ENCODE data around the gene LMTK3.
"Not testable (repeated sequence)": the region's sequence is repeated elsewhere in the genome, so short reads cannot be mapped to it uniquely, and the experiment has no call there.

LMTK3 gene

GRCh38 chr19:48539503-48540096 is 28.0 kb upstream of the LMTK3 start:
- DNase-seq (ENCODE audit: low read depth, low spot score): no peak

DNA sequence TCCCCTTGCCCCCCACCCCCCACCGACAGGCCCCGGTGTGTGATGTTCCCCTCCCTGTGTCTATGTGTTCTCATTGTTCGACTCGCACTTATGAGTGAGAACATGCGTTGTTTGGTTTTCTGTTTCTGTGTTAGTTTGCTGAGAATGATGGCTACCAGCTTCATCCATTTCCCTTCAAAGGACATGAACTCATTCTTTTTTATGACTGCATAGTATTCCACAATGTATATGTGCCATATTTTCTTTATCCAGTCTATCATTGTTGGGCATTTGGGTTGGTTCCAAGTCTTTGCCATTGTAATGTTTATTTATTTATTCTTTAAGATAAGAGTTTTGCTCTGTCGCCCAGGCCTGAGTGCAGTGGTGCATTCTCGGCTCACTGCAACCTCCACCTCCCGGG is 26.4 kb upstream of the LMTK3 start:
- not testable (repeated sequence) for DNase-seq (ENCODE audit: low read depth, low spot score)

DNA sequence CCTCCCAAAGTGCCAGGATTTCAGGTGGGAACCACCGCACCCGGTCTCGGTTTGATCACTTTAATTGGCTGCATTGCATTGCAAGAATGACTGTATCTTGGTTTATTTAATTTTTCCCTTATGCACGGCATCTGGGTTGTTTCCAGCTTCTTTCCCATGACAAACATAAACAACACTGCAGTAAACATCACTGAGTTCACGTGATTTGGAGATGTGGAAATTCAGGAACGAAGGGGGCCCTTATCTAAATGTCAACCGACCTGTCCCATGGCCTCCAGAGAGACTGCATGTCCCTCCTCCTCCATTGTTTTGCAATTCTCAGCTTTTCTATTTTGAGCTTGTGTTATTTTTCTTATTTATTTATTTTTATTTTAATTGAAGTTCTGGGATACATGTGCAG is 25.9 kb upstream of the LMTK3 start:
- no peak for DNase-seq (ENCODE audit: low read depth, low spot score)

GRCh38 chr19:48533770-48534169 is 22.1 kb upstream of the LMTK3 start:
- no peak for DNase-seq (ENCODE audit: low read depth, low spot score)

- DNase-seq (ENCODE audit: low read depth, low spot score): no peak
Observed at GRCh38 chr19:48530770-48531169, 19.1 kb upstream of the LMTK3 start.

GRCh38 chr19:48530066-48530720 is 18.6 kb upstream of the LMTK3 start:
- no peak for DNase-seq (ENCODE audit: low read depth, low spot score)

- DNase-seq (ENCODE audit: low read depth, low spot score): no peak
Observed at GRCh38 chr19:48529156-48529555, 17.5 kb upstream of the LMTK3 start.

- no peak for DNase-seq (ENCODE audit: low read depth, low spot score)
Observed at GRCh38 chr19:48524732-48525131, 13.1 kb upstream of the LMTK3 start.

GRCh38 chr19:48524221-48524620 is 12.6 kb upstream of the LMTK3 start:
- no peak for DNase-seq (ENCODE audit: low read depth, low spot score)

DNA sequence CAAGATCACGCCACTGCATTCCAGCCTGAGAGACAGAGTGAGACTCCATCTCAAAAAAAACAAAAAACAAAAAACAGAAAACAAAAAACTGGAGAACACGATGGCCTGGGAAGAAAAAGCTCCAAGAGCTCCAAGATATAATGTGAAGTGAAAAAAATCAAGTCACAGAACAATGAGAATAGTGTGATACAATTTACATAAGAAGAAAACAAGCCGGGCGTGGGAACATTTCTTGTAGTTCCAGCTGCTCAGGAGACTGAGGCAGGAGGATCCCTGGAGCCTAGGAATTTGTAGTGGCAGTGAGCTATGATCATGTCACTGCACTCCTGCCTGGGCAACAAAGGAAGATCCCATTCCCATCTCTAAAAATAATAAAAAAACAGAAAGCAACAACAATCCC is 8.5 kb upstream of the LMTK3 start:
- no peak for DNase-seq (ENCODE audit: low read depth, low spot score)

DNA sequence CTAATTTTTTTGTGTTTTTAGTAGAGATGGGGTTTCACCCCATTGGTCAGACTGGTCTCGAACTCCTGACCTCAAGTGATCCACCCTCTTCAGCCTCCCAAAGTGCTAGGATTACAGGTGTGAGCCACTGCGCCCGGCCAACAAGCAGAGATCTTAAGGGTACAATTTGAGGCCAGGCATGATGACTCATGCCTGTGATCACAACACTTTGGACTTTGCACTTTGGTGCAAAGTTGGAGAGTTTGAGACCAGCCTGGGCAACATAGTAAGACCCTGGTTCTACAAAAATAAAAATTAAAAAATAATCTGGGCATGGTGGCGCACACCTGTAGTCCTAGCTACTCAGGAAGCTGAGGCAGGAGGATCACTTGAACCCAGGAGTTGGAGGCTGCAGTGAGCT is 7.8 kb upstream of the LMTK3 start:
- not testable (repeated sequence) for DNase-seq (ENCODE audit: low read depth, low spot score)

- DNase-seq (ENCODE audit: low read depth, low spot score): no peak
Observed at GRCh38 chr19:48518207-48518606, 6.6 kb upstream of the LMTK3 start.

GRCh38 chr19:48516536-48516935 is 4.9 kb upstream of the LMTK3 start:
- DNase-seq (ENCODE audit: low read depth, low spot score): no peak

GRCh38 chr19:48514123-48514458 is 2.5 kb upstream of the LMTK3 start:
- no peak for DNase-seq (ENCODE audit: low read depth, low spot score)

DNA sequence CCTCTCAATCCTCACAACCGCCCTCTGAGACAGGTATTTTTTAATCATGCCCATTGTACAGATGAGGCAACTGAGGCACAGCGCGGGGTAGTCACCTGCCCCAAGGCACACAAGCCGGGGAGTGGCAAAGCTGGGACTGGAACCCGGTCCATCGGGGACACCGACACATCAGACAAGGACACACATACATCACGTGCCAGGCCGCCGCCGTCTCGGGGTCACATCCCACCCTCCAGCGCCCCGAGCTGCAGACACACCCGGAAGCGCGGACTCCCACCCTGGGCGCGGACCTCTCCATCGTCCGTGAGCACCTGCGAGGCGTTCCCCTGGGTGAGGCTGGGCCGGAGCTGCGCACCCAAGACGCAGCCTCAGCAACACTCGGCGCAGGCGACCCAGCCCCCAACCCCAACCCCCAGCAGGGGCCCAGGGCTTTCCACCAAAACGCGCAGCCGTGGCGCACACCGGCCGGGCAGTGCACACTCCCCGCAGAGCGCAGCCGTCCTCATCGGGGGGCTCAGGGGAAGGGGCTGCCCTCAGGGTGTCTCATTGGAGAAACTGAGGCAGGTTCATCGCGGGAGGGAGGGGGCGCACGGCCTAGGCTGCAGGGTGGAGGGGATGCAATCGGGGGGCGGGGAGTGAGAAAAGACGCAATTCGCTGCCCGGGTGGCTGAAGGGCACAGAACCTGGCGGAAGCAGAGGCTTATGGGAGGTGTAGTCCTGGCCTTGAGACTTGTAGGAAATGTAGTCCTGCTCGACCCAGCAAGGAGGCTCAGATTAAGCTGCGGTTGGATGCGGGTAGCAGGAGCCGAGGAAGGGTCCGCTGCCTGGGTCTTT is 1.9 kb upstream of the LMTK3 start:
- no peak for DNase-seq (ENCODE audit: low read depth, low spot score)

- no peak for DNase-seq (ENCODE audit: low read depth, low spot score)
Observed at GRCh38 chr19:48512504-48513288, 1.1 kb upstream of the LMTK3 start.

DNA sequence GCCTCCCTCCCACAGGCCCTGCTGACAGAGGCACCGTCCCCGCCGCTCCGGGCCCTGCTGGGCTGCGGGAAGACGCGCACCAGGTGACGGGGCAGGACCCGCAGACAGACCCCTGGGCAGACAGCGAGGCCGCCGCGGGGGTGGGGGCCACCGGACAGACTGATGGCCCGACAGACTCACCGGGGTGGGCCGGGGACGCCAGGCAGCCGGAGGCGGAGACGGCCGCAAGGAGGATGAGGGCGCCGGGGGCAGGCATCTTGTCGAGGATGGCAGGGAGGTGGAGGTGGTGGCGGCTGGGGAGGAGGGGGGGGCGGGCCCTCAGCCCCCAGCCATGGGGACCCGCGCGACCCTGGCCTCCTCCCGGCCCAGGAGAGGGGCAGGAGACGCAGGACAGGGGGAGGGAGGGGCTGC is 309 bp downstream of the LMTK3 start:
- no peak for DNase-seq (ENCODE audit: low read depth, low spot score)

- DNase-seq (ENCODE audit: low read depth, low spot score): no peak
Observed at GRCh38 chr19:48510421-48511268, 990 bp downstream of the LMTK3 start.

GRCh38 chr19:48509467-48510194 is 2.0 kb downstream of the LMTK3 start:
- no peak for DNase-seq (ENCODE audit: low read depth, low spot score)

DNA sequence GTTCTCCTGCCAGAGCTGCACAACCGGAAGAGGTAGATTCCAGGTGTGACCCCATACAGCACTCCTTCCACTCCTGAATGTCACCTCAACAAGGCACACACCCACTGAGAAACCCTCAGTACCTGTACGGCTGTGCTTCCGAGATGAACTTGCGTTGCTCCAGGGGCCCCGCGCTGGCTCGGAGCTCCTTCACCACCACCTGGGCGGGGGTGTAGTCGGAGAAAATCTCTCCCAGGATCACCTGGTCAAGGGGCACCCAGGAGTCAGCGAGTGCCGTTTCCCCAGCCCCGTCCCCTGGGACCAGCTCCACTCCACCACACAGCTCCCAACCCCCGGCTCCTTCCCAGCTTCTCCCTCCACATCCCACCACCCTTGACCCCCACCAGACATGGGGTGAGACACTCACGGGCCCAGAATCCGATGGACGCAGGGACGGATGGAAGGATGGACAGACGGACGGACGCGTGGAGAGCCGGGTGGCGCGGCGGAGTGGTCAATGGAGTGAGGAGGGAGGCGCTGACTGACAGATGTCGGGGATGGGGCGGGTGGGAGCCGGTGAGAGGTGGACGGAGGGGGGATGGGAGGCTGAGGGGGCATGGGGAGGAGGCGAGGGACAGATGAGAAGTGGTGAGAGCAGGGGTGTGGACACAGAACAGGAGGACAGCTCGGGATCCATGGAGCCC is 2.8 kb downstream of the LMTK3 start:
- no peak for DNase-seq (ENCODE audit: low read depth, low spot score)
